ENCODE measurements around the gene FGF1.

Gene FGF1

GRCh38 chr5:142722146-142722545 lies 36.3 kb upstream of the FGF1 start:
- TF ChIP-seq CTCF (IDR thresholded peaks at IDR 0.05), result no peak
- DNase-seq (ENCODE audit: low spot score), result no peak
- no peak overlapping the region for H3K27ac ChIP-seq
- H3K4me3 ChIP-seq, result no peak overlapping the region

GRCh38 chr5:142720641-142721271 lies 34.9 kb upstream of the FGF1 start:
- DNase-seq (ENCODE audit: low spot score), result peak; percentile 50
- H3K27ac ChIP-seq, result no peak overlapping the region
- H3K4me3 ChIP-seq, result no peak overlapping the region
- no peak for TF ChIP-seq CTCF (IDR thresholded peaks at IDR 0.05)

- no peak for TF ChIP-seq CTCF (IDR thresholded peaks at IDR 0.05)
- no peak for DNase-seq (ENCODE audit: low spot score)
- Histone ChIP-seq H3K27ac (no peak overlapping the region), H3K4me3 (no peak overlapping the region)
These were observed 34.0 kb upstream of the FGF1 start for GRCh38 chr5:142719836-142720370.

- peak; percentile 48 for TF ChIP-seq CTCF (IDR thresholded peaks at IDR 0.05)
- Histone ChIP-seq H3K27ac (peak overlapping the region in 1 of 2 donors; percentile 60), H3K4me3 (no peak overlapping the region)
- DNase-seq (ENCODE audit: low spot score), result no peak
These were observed 31.8 kb upstream of the FGF1 start for GRCh38 chr5:142717582-142718215.

GRCh38 chr5:142716963-142717362 lies 31.1 kb upstream of the FGF1 start:
- no peak for DNase-seq (ENCODE audit: low spot score)
- TF ChIP-seq CTCF (IDR thresholded peaks at IDR 0.05), result no peak
- Histone ChIP-seq H3K4me3 (no peak overlapping the region), H3K27ac (peak overlapping the region in 1 of 2 donors; percentile 60)

- DNase-seq (ENCODE audit: low spot score), result no peak
- Histone ChIP-seq H3K4me3 (no peak overlapping the region), H3K27ac (no peak overlapping the region)
- TF ChIP-seq CTCF (IDR thresholded peaks at IDR 0.05), result no peak
These were observed 29.4 kb upstream of the FGF1 start for GRCh38 chr5:142715291-142715690.
